ENCODE data around the gene ATP6V0E1.

DNA sequence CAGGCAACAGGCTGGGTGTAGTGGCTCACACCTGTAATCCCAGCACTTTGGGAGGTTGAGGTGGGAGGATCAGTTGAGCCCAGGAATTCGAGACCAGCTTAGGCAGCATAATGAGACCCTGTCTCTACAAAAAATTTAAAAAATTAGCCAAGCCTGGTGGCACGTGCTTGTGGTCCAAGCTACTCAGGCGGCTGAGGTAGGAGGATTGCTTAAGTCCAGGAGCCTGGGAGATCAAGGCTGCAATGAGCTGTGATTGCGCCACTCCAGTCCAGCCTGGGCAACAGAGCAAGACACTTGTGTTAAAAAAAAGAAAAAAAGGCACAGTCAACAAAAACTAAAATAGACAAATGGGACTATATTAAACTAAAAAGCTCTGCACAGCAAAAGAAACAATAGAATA lies 29.3 kb downstream of the ATP6V0E1 start:
- TF ChIP-seq, protein P1, sequence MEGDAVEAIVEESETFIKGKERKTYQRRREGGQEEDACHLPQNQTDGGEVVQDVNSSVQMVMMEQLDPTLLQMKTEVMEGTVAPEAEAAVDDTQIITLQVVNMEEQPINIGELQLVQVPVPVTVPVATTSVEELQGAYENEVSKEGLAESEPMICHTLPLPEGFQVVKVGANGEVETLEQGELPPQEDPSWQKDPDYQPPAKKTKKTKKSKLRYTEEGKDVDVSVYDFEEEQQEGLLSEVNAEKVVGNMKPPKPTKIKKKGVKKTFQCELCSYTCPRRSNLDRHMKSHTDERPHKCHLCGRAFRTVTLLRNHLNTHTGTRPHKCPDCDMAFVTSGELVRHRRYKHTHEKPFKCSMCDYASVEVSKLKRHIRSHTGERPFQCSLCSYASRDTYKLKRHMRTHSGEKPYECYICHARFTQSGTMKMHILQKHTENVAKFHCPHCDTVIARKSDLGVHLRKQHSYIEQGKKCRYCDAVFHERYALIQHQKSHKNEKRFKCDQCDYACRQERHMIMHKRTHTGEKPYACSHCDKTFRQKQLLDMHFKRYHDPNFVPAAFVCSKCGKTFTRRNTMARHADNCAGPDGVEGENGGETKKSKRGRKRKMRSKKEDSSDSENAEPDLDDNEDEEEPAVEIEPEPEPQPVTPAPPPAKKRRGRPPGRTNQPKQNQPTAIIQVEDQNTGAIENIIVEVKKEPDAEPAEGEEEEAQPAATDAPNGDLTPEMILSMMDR (IDR thresholded peaks at IDR 0.05) = no peak
- TF ChIP-seq POLR2A (IDR thresholded peaks at IDR 0.05) = no peak

Data from Peyer's patch (tissue), 4 donors.